ENCODE data around the gene CLDN16.

- TF ChIP-seq CTCF (IDR thresholded peaks at IDR 0.05; ENCODE audit: low read length) (no peak), EZH2 (optimal IDR thresholded peaks at IDR 0.05; ENCODE audit: low read depth, low read length) (no peak)
These were observed 26.3 kb downstream of the CLDN16 start for GRCh38 chr3:190414297-190414696.

Measured in MM.1S (cell line).